ENCODE data around the gene LPAR1. TPM values are rescaled to one million over a fixed set of nuclear protein-coding genes. Genes with fewer than 3 reads are reported as not detected.
"Not testable (repeated sequence)": the region's sequence is repeated elsewhere in the genome, so short reads cannot be mapped to it uniquely, and the experiment has no call there.

The LPAR1 gene
- total and polyA plus RNA-seq, 4 experiments from 2014 or later: 0.12 TPM; not detected in 3

- Histone ChIP-seq H3K9me3 (ENCODE audit: control insufficient read depth in 1 of 2, low read length in 2 of 2) (no peaks in the 10 kb centered on the region), H3K4me3 (ENCODE audit: low read length in 2 of 2) (no peak overlapping the region), H3K27ac (ENCODE audit: low read depth, low read length) (no peak overlapping the region), H3K4me1 (ENCODE audit: insufficient read depth, low read length) (no peaks in the 10 kb centered on the region), H3K27me3 (ENCODE audit: insufficient read depth, low read length) (no peaks in the 10 kb centered on the region), H3K36me3 (ENCODE audit: insufficient read depth, low read length) (no peaks in the 10 kb centered on the region)
- POLR2A ChIA-PET (ENCODE audit: partially characterized antibody): no interaction called here
- Mint-ChIP-seq H3K27me3 (peaks cover 0 to 2% of the 10 kb centered on the region in 2 donors), H3K36me3 (no peaks in the 10 kb centered on the region), H3K9me3 (peaks cover 0 to 21% (median 4%) of the 10 kb centered on the region in 8 donors), H3K27ac (no peak overlapping the region), H3K4me3 (no peak overlapping the region), H3K4me1 (no peaks in the 10 kb centered on the region)
- DNase-seq: no peak
- intact Hi-C loops (cut with micrococcal nuclease): no loop called here
- CTCF ChIA-PET (ENCODE audit: partially characterized antibody): no interaction called here
Observed at GRCh38 chr9:110872920-110873319, 165.3 kb downstream of the LPAR1 start.

DNA sequence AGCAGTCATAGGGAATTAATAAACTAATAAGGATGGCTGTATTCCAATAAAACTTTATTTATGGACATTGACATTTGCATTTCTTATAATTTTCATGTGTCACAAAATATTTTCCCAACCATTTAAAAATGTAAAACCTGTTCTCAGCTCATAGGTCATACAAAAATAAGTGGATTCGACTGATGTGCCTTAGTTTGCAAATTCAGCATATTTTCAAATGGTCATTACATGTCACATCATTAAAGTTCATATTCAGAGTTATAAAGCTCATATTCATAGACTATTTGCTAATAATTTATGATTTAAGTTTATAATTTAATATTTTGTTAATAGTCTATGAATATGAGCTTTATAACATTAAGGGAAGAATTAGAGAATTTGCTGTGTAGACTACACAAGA, 166.5 kb downstream of the LPAR1 start:
- Histone ChIP-seq H3K4me3 (ENCODE audit: low read length in 2 of 2) (no peak overlapping the region), H3K36me3 (ENCODE audit: insufficient read depth, low read length) (no peaks in the 10 kb centered on the region), H3K27me3 (ENCODE audit: insufficient read depth, low read length) (no peaks in the 10 kb centered on the region), H3K4me1 (ENCODE audit: insufficient read depth, low read length) (no peaks in the 10 kb centered on the region), H3K27ac (ENCODE audit: low read depth, low read length) (no peak overlapping the region), H3K9me3 (ENCODE audit: control insufficient read depth in 1 of 2, low read length in 2 of 2) (no peaks in the 10 kb centered on the region)
- Mint-ChIP-seq H3K27me3 (peaks cover 0 to 2% of the 10 kb centered on the region in 2 donors), H3K4me1 (no peaks in the 10 kb centered on the region), H3K27ac (no peak overlapping the region), H3K9me3 (peaks cover 0 to 18% (median 4%) of the 10 kb centered on the region in 8 donors), H3K36me3 (no peaks in the 10 kb centered on the region), H3K4me3 (no peak overlapping the region)
- ChIA-PET POLR2A (ENCODE audit: partially characterized antibody) (no interaction called here), CTCF (ENCODE audit: partially characterized antibody) (no interaction called here)
- intact Hi-C loops (cut with micrococcal nuclease): no loop called here
- no peak for DNase-seq

DNA sequence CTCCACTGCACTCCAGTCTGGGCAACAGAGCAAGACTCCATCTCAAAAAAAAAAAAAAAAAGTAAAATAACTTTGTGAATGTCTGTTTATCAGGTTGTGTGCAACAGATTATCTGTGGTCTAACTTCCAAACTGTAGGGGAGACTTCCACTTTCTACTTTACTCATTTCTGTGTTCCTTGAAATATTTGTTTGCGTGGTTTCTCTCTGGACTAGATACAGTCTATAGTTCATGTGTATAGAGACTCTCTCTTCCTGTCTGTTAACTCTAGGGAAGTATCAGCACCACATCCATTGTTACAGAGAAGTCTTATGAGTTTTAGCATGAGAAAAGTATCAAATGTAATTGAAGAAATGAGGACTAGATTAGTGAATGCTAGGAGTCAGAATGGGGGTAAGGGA, 168.3 kb downstream of the LPAR1 start:
- H3K4me1 ChIP-seq (ENCODE audit: insufficient read depth, low read length): no peaks in the 10 kb centered on the region
- no peak overlapping the region for H3K4me3 ChIP-seq (ENCODE audit: low read length in 2 of 2)
- no peak overlapping the region for H3K27ac Mint-ChIP-seq
- CTCF ChIA-PET (ENCODE audit: partially characterized antibody): no interaction called here
- no peak for DNase-seq
- no peaks in the 10 kb centered on the region for H3K9me3 ChIP-seq (ENCODE audit: control insufficient read depth in 1 of 2, low read length in 2 of 2)
- POLR2A ChIA-PET (ENCODE audit: partially characterized antibody): no interaction called here
- no peaks in the 10 kb centered on the region for H3K36me3 Mint-ChIP-seq
- intact Hi-C loops (cut with micrococcal nuclease): no loop called here
- no peaks in the 10 kb centered on the region for H3K4me1 Mint-ChIP-seq
- H3K27me3 Mint-ChIP-seq: no peaks in the 10 kb centered on the region
- H3K27me3 ChIP-seq (ENCODE audit: insufficient read depth, low read length): no peaks in the 10 kb centered on the region
- no peak overlapping the region for H3K4me3 Mint-ChIP-seq
- no peak overlapping the region for H3K27ac ChIP-seq (ENCODE audit: low read depth, low read length)
- H3K9me3 Mint-ChIP-seq: peaks cover 0 to 11% (median 3%) of the 10 kb centered on the region in 8 donors
- H3K36me3 ChIP-seq (ENCODE audit: insufficient read depth, low read length): no peaks in the 10 kb centered on the region

GRCh38 chr9:110864011-110864410, 174.3 kb downstream of the LPAR1 start:
- Mint-ChIP-seq H3K36me3 (no peaks in the 10 kb centered on the region), H3K4me3 (no peak overlapping the region), H3K9me3 (peaks cover 3 to 30% (median 12%) of the 10 kb centered on the region in 8 donors), H3K27ac (no peak overlapping the region), H3K4me1 (no peaks in the 10 kb centered on the region), H3K27me3 (no peaks in the 10 kb centered on the region)
- intact Hi-C loops (cut with micrococcal nuclease): no loop called here
- no peaks in the 10 kb centered on the region for H3K9me3 ChIP-seq (ENCODE audit: control insufficient read depth in 1 of 2, low read length in 2 of 2)
- no peak overlapping the region for H3K27ac ChIP-seq (ENCODE audit: low read depth, low read length)
- H3K4me3 ChIP-seq (ENCODE audit: low read length in 2 of 2): no peak overlapping the region
- DNase-seq: no peak
- ChIA-PET POLR2A (ENCODE audit: partially characterized antibody) (no interaction called here), CTCF (ENCODE audit: partially characterized antibody) (no interaction called here)
- no peaks in the 10 kb centered on the region for H3K36me3 ChIP-seq (ENCODE audit: insufficient read depth, low read length)
- H3K4me1 ChIP-seq (ENCODE audit: insufficient read depth, low read length): no peaks in the 10 kb centered on the region
- no peaks in the 10 kb centered on the region for H3K27me3 ChIP-seq (ENCODE audit: insufficient read depth, low read length)

DNA sequence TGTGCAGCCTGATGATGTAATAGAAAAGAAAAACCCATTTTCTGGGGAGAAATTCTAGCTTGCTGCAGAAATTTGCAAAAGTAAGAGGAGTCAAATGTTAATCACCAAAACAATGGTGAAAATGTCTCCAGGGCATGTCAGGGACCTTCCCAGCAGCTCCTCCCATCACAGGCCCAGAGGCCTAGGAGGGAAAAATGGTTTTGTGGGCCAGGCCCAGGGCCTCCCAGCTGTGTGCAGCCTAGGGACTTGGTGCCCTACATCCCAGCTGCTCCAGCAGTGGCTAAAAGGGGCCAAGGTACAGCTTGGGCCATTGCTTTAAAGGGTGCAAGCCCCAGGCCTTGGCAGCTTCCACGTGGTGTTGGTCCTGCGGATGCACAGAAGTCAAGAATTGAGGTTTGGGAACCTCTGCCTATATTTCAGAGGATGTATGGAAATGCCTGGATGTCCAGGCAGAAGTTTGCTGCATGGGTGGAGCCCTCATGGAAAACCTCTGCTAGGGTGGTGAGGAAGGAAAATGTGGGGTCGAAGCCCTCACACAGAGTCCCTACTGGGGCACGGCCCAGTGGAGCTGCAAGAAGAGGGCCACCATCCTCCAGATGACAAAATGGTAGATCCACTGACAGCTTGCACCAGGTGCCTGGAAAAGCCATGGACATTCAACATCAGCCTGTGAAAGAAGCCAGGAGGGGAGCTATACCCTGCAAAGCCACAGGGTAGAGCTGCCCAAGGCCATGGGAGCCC, 176.7 kb downstream of the LPAR1 start:
- H3K27ac ChIP-seq (ENCODE audit: low read depth, low read length); H3K27ac Mint-ChIP-seq; CTCF ChIA-PET (ENCODE audit: partially characterized antibody); H3K27me3 ChIP-seq (ENCODE audit: insufficient read depth, low read length); H3K36me3 Mint-ChIP-seq; H3K36me3 ChIP-seq (ENCODE audit: insufficient read depth, low read length); intact Hi-C loops (cut with micrococcal nuclease); POLR2A ChIA-PET (ENCODE audit: partially characterized antibody); H3K9me3 ChIP-seq (ENCODE audit: control insufficient read depth in 1 of 2, low read length in 2 of 2); DNase-seq; H3K4me1 ChIP-seq (ENCODE audit: insufficient read depth, low read length); H3K4me3 ChIP-seq (ENCODE audit: low read length in 2 of 2); H3K4me1 Mint-ChIP-seq; H3K4me3 Mint-ChIP-seq; H3K27me3 Mint-ChIP-seq: not testable (repeated sequence)
- peaks cover 3 to 30% (median 14%) of the 10 kb centered on the region in 8 donors for H3K9me3 Mint-ChIP-seq

DNA sequence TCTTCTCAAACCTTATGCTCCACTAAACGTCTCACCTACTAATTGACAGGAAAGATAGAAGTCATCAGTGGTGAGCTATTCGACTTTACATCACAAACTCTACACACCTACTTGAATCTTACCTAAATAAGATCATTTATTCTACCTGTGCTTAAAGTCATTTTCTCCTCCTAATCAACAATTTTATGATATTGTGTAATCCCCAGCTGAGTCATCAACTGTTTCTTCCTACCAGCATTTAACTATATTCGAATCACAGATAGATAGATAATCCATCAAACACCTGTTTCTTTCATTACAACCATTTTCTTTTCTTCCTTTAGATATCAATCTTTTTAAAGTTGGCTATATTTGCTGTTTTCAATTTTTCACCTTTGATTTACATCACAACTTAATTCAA, 181.5 kb downstream of the LPAR1 start:
- Mint-ChIP-seq H3K4me1 (no peaks in the 10 kb centered on the region), H3K27ac (no peak overlapping the region), H3K4me3 (no peak overlapping the region), H3K9me3 (peaks cover 5 to 28% (median 16%) of the 10 kb centered on the region in 8 donors), H3K36me3 (no peaks in the 10 kb centered on the region), H3K27me3 (no peaks in the 10 kb centered on the region)
- H3K4me1 ChIP-seq (ENCODE audit: insufficient read depth, low read length): no peaks in the 10 kb centered on the region
- CTCF ChIA-PET (ENCODE audit: partially characterized antibody): no interaction called here
- no peak for DNase-seq
- H3K27ac ChIP-seq (ENCODE audit: low read depth, low read length): no peak overlapping the region
- no peaks in the 10 kb centered on the region for H3K27me3 ChIP-seq (ENCODE audit: insufficient read depth, low read length)
- POLR2A ChIA-PET (ENCODE audit: partially characterized antibody): no interaction called here
- no peak overlapping the region for H3K4me3 ChIP-seq (ENCODE audit: low read length in 2 of 2)
- intact Hi-C loops (cut with micrococcal nuclease): no loop called here
- H3K36me3 ChIP-seq (ENCODE audit: insufficient read depth, low read length): no peaks in the 10 kb centered on the region
- no peaks in the 10 kb centered on the region for H3K9me3 ChIP-seq (ENCODE audit: control insufficient read depth in 1 of 2, low read length in 2 of 2)

- H3K4me1 ChIP-seq (ENCODE audit: insufficient read depth, low read length): no peaks in the 10 kb centered on the region
- H3K36me3 Mint-ChIP-seq: no peaks in the 10 kb centered on the region
- no peaks in the 10 kb centered on the region for H3K9me3 ChIP-seq (ENCODE audit: control insufficient read depth in 1 of 2, low read length in 2 of 2)
- no peak overlapping the region for H3K27ac ChIP-seq (ENCODE audit: low read depth, low read length)
- H3K36me3 ChIP-seq (ENCODE audit: insufficient read depth, low read length): no peaks in the 10 kb centered on the region
- peaks cover 2 to 14% (median 5%) of the 10 kb centered on the region in 8 donors for H3K9me3 Mint-ChIP-seq
- H3K4me3 ChIP-seq (ENCODE audit: low read length in 2 of 2): no peak overlapping the region
- H3K27ac Mint-ChIP-seq: no peak overlapping the region
- intact Hi-C loops (cut with micrococcal nuclease): no loop called here
- H3K4me1 Mint-ChIP-seq: no peaks in the 10 kb centered on the region
- ChIA-PET CTCF (ENCODE audit: partially characterized antibody) (no interaction called here), POLR2A (ENCODE audit: partially characterized antibody) (no interaction called here)
- no peaks in the 10 kb centered on the region for H3K27me3 Mint-ChIP-seq
- no peak overlapping the region for H3K4me3 Mint-ChIP-seq
- no peak for DNase-seq
- H3K27me3 ChIP-seq (ENCODE audit: insufficient read depth, low read length): no peaks in the 10 kb centered on the region
Observed at GRCh38 chr9:110850401-110851135, 187.7 kb downstream of the LPAR1 start.

All from CD4-positive, alpha-beta memory T cell (primary cell).